GM13976 (cell line): ENCODE results near the gene TMF1.

Source experiments
- DNase-seq: peaks from one replicate; pipeline ENCODE4 v3.0.0; 2012; ENCODE audit warnings: low spot score
- in situ Hi-C: fragments of 300-500 bp; cut with MboI; formaldehyde crosslinking; loops from one replicate; pipeline ENCODE4 v1.12.0; 2022; ENCODE audit warnings: low sequenced_read_pairs, mixed read lengths, inconsistent platforms; ENCODE audit not compliant: unreplicated experiment
- TF ChIP-seq, protein P1 (sequence below): IDR thresholded peaks from 2 replicates; pipeline ENCODE4 v1.5.1; 2012; ENCODE audit warnings: borderline replicate concordance, mild to moderate bottlenecking; ENCODE audit not compliant: insufficient read depth; ENCODE audit errors: extremely low read depth, missing control alignments, control extremely low read depth

Gene TMF1

GRCh38 chr3:69013253-69014021, 38.7 kb downstream of the TMF1 start, which contains the start of gene EOGT:
TSS of gene EOGT (minus strand) at chr3:69013684. CDS start at chr3:69009846, 3,838 bp downstream.
- TF ChIP-seq, protein P1, sequence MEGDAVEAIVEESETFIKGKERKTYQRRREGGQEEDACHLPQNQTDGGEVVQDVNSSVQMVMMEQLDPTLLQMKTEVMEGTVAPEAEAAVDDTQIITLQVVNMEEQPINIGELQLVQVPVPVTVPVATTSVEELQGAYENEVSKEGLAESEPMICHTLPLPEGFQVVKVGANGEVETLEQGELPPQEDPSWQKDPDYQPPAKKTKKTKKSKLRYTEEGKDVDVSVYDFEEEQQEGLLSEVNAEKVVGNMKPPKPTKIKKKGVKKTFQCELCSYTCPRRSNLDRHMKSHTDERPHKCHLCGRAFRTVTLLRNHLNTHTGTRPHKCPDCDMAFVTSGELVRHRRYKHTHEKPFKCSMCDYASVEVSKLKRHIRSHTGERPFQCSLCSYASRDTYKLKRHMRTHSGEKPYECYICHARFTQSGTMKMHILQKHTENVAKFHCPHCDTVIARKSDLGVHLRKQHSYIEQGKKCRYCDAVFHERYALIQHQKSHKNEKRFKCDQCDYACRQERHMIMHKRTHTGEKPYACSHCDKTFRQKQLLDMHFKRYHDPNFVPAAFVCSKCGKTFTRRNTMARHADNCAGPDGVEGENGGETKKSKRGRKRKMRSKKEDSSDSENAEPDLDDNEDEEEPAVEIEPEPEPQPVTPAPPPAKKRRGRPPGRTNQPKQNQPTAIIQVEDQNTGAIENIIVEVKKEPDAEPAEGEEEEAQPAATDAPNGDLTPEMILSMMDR = peak; percentile 85
- peak; percentile 91 for DNase-seq
- in situ Hi-C loops = no loop called here

DNA sequence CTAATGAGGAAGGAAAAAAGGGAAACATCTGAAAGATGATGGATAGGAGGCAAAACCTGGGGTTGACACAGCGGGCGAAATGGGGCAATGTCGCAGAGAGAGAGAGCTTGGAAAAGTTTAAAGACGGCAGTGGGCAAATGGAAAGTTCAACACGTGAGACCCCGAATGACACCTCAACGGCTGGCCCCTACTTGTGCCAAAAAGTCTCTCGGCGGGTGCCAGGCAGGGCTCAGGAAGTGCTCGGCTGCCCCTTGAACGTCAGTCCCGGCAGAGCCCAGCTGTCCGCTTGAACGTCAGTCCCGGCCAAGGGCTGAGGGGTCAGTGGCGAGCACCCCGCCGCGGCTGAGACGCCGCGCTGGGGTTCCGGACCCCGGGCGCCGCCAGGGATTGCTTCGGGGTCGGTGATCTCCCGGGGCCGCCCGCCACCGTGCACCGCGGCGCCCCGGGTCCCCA, 39.3 kb downstream of the TMF1 start:
- peak; percentile 79 for DNase-seq
- TF ChIP-seq, protein P1 = no peak
- in situ Hi-C loops = no loop called here

GRCh38 chr3:69012100-69012799, 39.9 kb downstream of the TMF1 start:
- no peak for DNase-seq
- TF ChIP-seq, protein P1 = no peak
- in situ Hi-C loops = no loop called here

- in situ Hi-C loops = no loop called here
- TF ChIP-seq, protein P1 = no peak
- no peak for DNase-seq
Observed at GRCh38 chr3:69011096-69011730, 40.9 kb downstream of the TMF1 start.

GRCh38 chr3:69009559-69010410, 42.3 kb downstream of the TMF1 start:
- TF ChIP-seq, protein P1 = no peak
- DNase-seq = no peak
- in situ Hi-C loops = no loop called here

GRCh38 chr3:69008980-69009379, 43.2 kb downstream of the TMF1 start:
- in situ Hi-C loops = no loop called here
- DNase-seq = no peak
- TF ChIP-seq, protein P1 = no peak
